Measurements from ENCODE around the gene ANKK1. TPM values are rescaled to one million over a fixed set of nuclear protein-coding genes. Genes with fewer than 3 reads are reported as not detected.

Gene ANKK1
- total and polyA plus RNA-seq, 2 of the 8 experiments (the other 6 are each of a cell fraction or from before 2014, with no cell fraction given), result 0.11 TPM; not detected in 1

DNA sequence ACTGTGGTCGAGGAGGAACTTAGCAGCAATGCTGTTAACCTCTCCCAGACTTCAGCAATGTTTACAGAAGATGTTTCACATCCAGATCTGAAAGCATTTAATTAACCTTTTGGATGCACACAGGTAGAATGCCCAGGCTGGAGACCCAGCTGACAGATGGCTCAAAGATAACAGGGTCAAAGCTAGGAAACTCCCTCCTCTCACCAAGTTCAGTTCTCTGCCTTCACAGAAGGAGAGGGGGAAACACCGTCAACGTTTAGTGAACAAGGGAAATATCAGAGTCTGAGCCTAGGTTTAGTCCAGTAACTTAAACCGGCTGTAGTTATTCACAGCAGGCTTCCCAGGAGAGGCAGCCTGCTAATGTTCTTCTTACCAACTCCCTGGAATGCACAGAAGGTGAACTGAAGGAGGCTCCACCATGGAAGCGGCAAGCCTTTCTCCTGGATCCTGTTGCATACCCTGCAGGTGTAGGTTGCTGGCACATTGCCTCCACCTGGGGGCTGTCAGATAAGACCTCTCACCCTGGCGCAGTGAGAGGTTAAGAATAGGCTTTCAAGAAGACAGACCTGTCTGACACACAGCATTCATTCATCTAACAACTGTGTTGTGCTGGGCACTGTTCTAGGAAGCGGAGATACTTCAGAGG, 23.5 kb upstream of the ANKK1 start:
- H2BK20ac ChIP-seq (ENCODE audit: low read length), result no peak overlapping the region
- no peak overlapping the region for H2BK12ac ChIP-seq (ENCODE audit: low read depth, low read length)
- H3K23me2 ChIP-seq (ENCODE audit: low read depth, low read length), result no peaks in the 10 kb centered on the region
- no peak overlapping the region for H4K5ac ChIP-seq (ENCODE audit: insufficient read length, low read depth, low read length)
- H4K91ac ChIP-seq (replicated peaks; ENCODE audit: insufficient read length, low read length), result no peak overlapping the region
- no peak overlapping the region for H2BK15ac ChIP-seq (ENCODE audit: low read length)
- no peak overlapping the region for H3K56ac ChIP-seq (replicated peaks; ENCODE audit: insufficient read length, low read depth, low read length)
- 86% methylated on average over 7 of the region's 7 CpGs; no CpG with 5 or more reads in 1 of the 2 experiments for WGBS, 2 experiments (ENCODE audit: extremely low coverage in 1 of 2, insufficient coverage in 1 of 2, insufficient read length in 1 of 2, insufficient replicate concordance in 2 of 2, low coverage in 1 of 2, low lambda C conversion rate in 2 of 2, missing lambda C conversion rate in 1 of 2)
- POLR2A ChIA-PET (ENCODE audit: partially characterized antibody), result no interaction called here
- CTCF ChIA-PET (ENCODE audit: partially characterized antibody), result interaction anchor here (0.6 to 1.3 kb wide), 4 partner anchors 13 to 157 kb away, joined by 3 to 4 read pairs (median 4); no protein-coding TSS in a partner anchor
- H3K36me3 ChIP-seq (ENCODE audit: control insufficient read depth in 2 of 4, insufficient read depth in 4 of 4, low read length in 3 of 4), result 0 out of 8 replicates have a peak, but pooled peaks cover 0 to 3% (median 0%) of the 10 kb centered on the region in 4 experiments
- H2BK5ac ChIP-seq (ENCODE audit: low read depth, low read length), result no peak overlapping the region; the same call in 1 of the 2 replicates
- H4K8ac ChIP-seq (ENCODE audit: extremely low read depth, insufficient read depth, low read length), result no peak overlapping the region
- H3K27me3 ChIP-seq (replicated peaks in 1 of 4; ENCODE audit: control insufficient read depth in 3 of 4, extremely low read depth in 1 of 4, insufficient read depth in 3 of 4, low read length in 3 of 4), result no peaks in the 10 kb centered on the region
- H3K4me1 ChIP-seq (replicated peaks in 1 of 4; ENCODE audit: control insufficient read depth in 3 of 4, insufficient read depth in 4 of 4, low read length in 3 of 4), result peaks cover 0 to 3% (median 0%) of the 10 kb centered on the region in 4 experiments; a peak in 1 of 7 replicates
- H3K27ac ChIP-seq (ENCODE audit: low read depth, low read length), result no peak overlapping the region
- H4K20me1 ChIP-seq (replicated peaks in 1 of 2; ENCODE audit: control insufficient read depth in 1 of 2, insufficient read depth in 2 of 2, low read length in 2 of 2), result no peaks in the 10 kb centered on the region
- H2BK120ac ChIP-seq (replicated peaks; ENCODE audit: low read depth, low read length), result no peak overlapping the region
- no peaks in the 10 kb centered on the region for H3K9me3 ChIP-seq (ENCODE audit: insufficient read depth in 2 of 2, low read depth in 1 of 2, low read length in 1 of 2)
- H3K4ac ChIP-seq (replicated peaks; ENCODE audit: insufficient read length, low read depth, low read length), result no peak overlapping the region
- no peaks in the 10 kb centered on the region for H3K79me2 ChIP-seq (ENCODE audit: control insufficient read depth in 1 of 2, insufficient read depth in 2 of 2, low read length in 2 of 2)
- no peak overlapping the region for H2AFZ ChIP-seq (ENCODE audit: low read length)
- H3K79me1 ChIP-seq (ENCODE audit: low read depth, low read length), result no peaks in the 10 kb centered on the region
- DNase-seq (ENCODE audit: low read depth in 1 of 2, low spot score in 2 of 2), result no peak
- H3K14ac ChIP-seq (ENCODE audit: insufficient read length), result no peak overlapping the region
- TF ChIP-seq, protein P1, sequence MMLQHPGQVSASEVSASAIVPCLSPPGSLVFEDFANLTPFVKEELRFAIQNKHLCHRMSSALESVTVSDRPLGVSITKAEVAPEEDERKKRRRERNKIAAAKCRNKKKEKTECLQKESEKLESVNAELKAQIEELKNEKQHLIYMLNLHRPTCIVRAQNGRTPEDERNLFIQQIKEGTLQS (IDR thresholded peaks at IDR 0.05; ENCODE audit: insufficient read depth, low read depth, low read length), result no peak
- no peak for TF ChIP-seq EZH2 (IDR thresholded peaks at IDR 0.05; ENCODE audit: low read depth, low read length, severe bottlenecking)
- TF ChIP-seq HDAC6 (IDR thresholded peaks at IDR 0.05; ENCODE audit: low read depth, low read length), result no peak
- no peak for TF ChIP-seq PHF8 (conservative IDR thresholded peaks at IDR 0.05; ENCODE audit: low read depth, low read length)
- no peak for TF ChIP-seq TAF7 (optimal IDR thresholded peaks at IDR 0.05; ENCODE audit: borderline replicate concordance, low read depth, low read length)
- TF ChIP-seq, protein P2, sequence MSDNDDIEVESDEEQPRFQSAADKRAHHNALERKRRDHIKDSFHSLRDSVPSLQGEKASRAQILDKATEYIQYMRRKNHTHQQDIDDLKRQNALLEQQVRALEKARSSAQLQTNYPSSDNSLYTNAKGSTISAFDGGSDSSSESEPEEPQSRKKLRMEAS (IDR thresholded peaks at IDR 0.05), result no peak
- H3K4me3 ChIP-seq (ENCODE audit: extremely low read depth in 1 of 4, insufficient read depth in 2 of 4, low read depth in 3 of 4, low read length in 4 of 4), result no peak overlapping the region
- no peak overlapping the region for H3K9ac ChIP-seq (replicated peaks in 1 of 4; ENCODE audit: extremely low read depth in 1 of 4, low read depth in 3 of 4, low read length in 3 of 4)
- H3K23ac ChIP-seq (ENCODE audit: insufficient read length), result no peak overlapping the region
- H3K4me2 ChIP-seq (ENCODE audit: insufficient read depth in 1 of 2, low read depth in 2 of 2, low read length in 2 of 2), result no peak overlapping the region
- no peak for FAIRE-seq
- no peak overlapping the region for H2AK5ac ChIP-seq (ENCODE audit: low read depth, low read length)
- no peak overlapping the region for H3K18ac ChIP-seq (ENCODE audit: extremely low read depth, low read length)
